ENCODE measurements around the gene FREY1.

DNA sequence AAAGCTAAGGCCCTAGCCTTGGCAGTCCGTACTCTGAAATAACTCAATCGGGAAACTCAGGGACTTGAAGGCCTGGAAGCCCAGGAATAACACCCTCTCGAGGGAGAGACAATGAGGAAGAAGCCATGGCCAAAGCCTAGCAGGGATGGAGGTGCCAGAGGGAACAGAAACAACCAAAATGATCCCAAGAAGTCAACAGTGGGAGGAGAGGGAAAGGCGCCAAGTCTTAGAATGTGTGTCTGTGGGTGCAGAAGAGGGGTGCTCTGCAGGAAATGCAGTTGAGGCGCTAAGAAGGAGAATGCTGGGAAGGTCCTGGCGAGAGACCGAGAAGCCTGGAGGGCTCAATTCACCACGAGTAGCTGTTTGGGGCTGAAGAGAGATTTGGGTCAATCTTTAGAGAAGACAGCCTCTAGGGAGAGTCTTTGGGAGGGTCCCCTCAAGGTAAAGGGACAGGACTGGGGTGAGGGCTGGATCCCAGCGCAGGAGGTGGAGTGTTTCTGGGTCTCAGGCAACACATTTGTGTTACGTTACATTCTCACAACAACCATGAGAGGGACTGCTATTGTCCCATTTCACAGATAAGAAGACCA is 22.4 kb downstream of the FREY1 start:
- no peak for TF ChIP-seq CTCF (IDR thresholded peaks at IDR 0.05)
- no peak for TF ChIP-seq POLR2A (IDR thresholded peaks at IDR 0.05)
- no peak for TF ChIP-seq POLR2AphosphoS5 (IDR thresholded peaks at IDR 0.05)
